ENCODE results near the gene DGKB. TPM values are rescaled to one million over a fixed set of nuclear protein-coding genes. Genes with fewer than 3 reads are reported as not detected.
A peak's percentile ranks its signal among the peaks of the same experiment; 100 is the strongest.

DGKB gene
- total RNA-seq, 2 donors from 2014 or later, result 0.52 TPM; not detected in 1

GRCh38 chr7:14510268-14510667 lies 392.3 kb downstream of the DGKB start:
- Histone ChIP-seq H3K27ac (no peak overlapping the region), H3K27me3 (no peaks in the 10 kb centered on the region), H3K4me1 (peaks cover 4% of the 10 kb centered on the region), H3K36me3 (replicated peaks in 1 of 2; ENCODE audit: insufficient read depth in 1 of 2, low read depth in 2 of 2) (no peaks in the 10 kb centered on the region), H3K4me3 (no peak overlapping the region), H3K9me3 (peaks cover 0 to 8% (median 0%) of the 10 kb centered on the region in 3 donors)
- DNase-seq (no peak), ATAC-seq (no peak)
- no peak for TF ChIP-seq CTCF (IDR thresholded peaks at IDR 0.05)
- TF ChIP-seq POLR2A (IDR thresholded peaks at IDR 0.05), result no peak
- intact Hi-C loops (cut with DNase I), result no loop called here
- 84 to 87% methylated on average over 2 of the region's 2 CpGs for WGBS, 2 donors

- WGBS, 2 donors, result 13 to 14% methylated on average over 3 of the region's 3 CpGs
- intact Hi-C loops (cut with DNase I), result no loop called here
- DNase-seq (peak; percentile 62 to 82 (median 77)), ATAC-seq (peak; percentile 81)
- Histone ChIP-seq H3K27me3 (no peaks in the 10 kb centered on the region), H3K4me1 (peaks cover 4% of the 10 kb centered on the region), H3K27ac (no peak overlapping the region), H3K36me3 (replicated peaks in 1 of 2; ENCODE audit: insufficient read depth in 1 of 2, low read depth in 2 of 2) (no peaks in the 10 kb centered on the region), H3K9me3 (peaks cover 0 to 8% (median 0%) of the 10 kb centered on the region in 3 donors), H3K4me3 (no peak overlapping the region)
- TF ChIP-seq CTCF (IDR thresholded peaks at IDR 0.05), result no peak
- no peak for TF ChIP-seq POLR2A (IDR thresholded peaks at IDR 0.05)
Measured at GRCh38 chr7:14507617-14508016, 394.9 kb downstream of the DGKB start.

- WGBS, 2 donors, result 84 to 90% methylated on average over 2 of the region's 2 CpGs
Measured at GRCh38 chr7:14505906-14506305, 396.6 kb downstream of the DGKB start.

GRCh38 chr7:14504134-14504533 lies 398.4 kb downstream of the DGKB start:
- intact Hi-C loops (cut with DNase I), result no loop called here
- no peak overlapping the region for H3K4me3 ChIP-seq
- H3K27ac ChIP-seq, result no peak overlapping the region
- H3K4me1 ChIP-seq, result peaks cover 4% of the 10 kb centered on the region
- H3K9me3 ChIP-seq, result peaks cover 0 to 7% (median 0%) of the 10 kb centered on the region in 3 donors
- DNase-seq (no peak), ATAC-seq (no peak)
- H3K27me3 ChIP-seq, result no peaks in the 10 kb centered on the region
- TF ChIP-seq CTCF (IDR thresholded peaks at IDR 0.05) (no peak), POLR2A (IDR thresholded peaks at IDR 0.05) (no peak)
- 64 to 89% methylated on average over 2 of the region's 2 CpGs for WGBS, 2 donors
- H3K36me3 ChIP-seq (replicated peaks in 1 of 2; ENCODE audit: insufficient read depth in 1 of 2, low read depth in 2 of 2), result no peaks in the 10 kb centered on the region

More at GRCh38 chr7:14505906-14506305, 396.6 kb downstream of the DGKB start:
- no peak overlapping the region for H3K4me3 ChIP-seq
- no peaks in the 10 kb centered on the region for H3K27me3 ChIP-seq
- intact Hi-C loops (cut with DNase I), result no loop called here
- TF ChIP-seq POLR2A (IDR thresholded peaks at IDR 0.05), result no peak
- peaks cover 0 to 11% (median 0%) of the 10 kb centered on the region in 3 donors for H3K9me3 ChIP-seq
- ATAC-seq, result no peak
- no peak for DNase-seq
- no peaks in the 10 kb centered on the region for H3K36me3 ChIP-seq (replicated peaks in 1 of 2; ENCODE audit: insufficient read depth in 1 of 2, low read depth in 2 of 2)
- peaks cover 4% of the 10 kb centered on the region for H3K4me1 ChIP-seq
- H3K27ac ChIP-seq, result no peak overlapping the region

GRCh38 chr7:14503623-14504022 lies 398.9 kb downstream of the DGKB start:
- Histone ChIP-seq H3K27ac (no peak overlapping the region), H3K36me3 (replicated peaks in 1 of 2; ENCODE audit: insufficient read depth in 1 of 2, low read depth in 2 of 2) (no peaks in the 10 kb centered on the region), H3K4me3 (no peak overlapping the region), H3K4me1 (peaks cover 4% of the 10 kb centered on the region), H3K27me3 (no peaks in the 10 kb centered on the region), H3K9me3 (peaks cover 0 to 7% (median 0%) of the 10 kb centered on the region in 3 donors)
- 78 to 93% methylated on average over 2 of the region's 2 CpGs for WGBS, 2 donors
- intact Hi-C loops (cut with DNase I), result no loop called here
- ATAC-seq (no peak), DNase-seq (no peak)
- no peak for TF ChIP-seq POLR2A (IDR thresholded peaks at IDR 0.05)
- no peak for TF ChIP-seq CTCF (IDR thresholded peaks at IDR 0.05)

Measured in body of pancreas (tissue), 4 donors.